Parathyroid adenoma (tissue), 2 donors: ENCODE data around the gene ZFP1.

Experiments used
- H2AFZ ChIP-seq: fragments of 300-600 bp; sonication (generic); one replicate; pipeline ENCODE4 v1.7.0; 2017; ENCODE audit warnings: antibody characterized with exemption, mild to moderate bottlenecking
- H3K27ac ChIP-seq: fragments of 300-600 bp; sonication (generic); one replicate; pipeline ENCODE4 v1.7.0; 2017
- H3K27me3 ChIP-seq: fragments of 300-600 bp; sonication (generic); one replicate; pipeline ENCODE4 v1.7.0; 2017; ENCODE audit warnings: low read length; ENCODE audit not compliant: control insufficient read depth, insufficient read depth
- H3K36me3 ChIP-seq: fragments of 300-600 bp; sonication (generic); one replicate; pipeline ENCODE4 v1.7.0; 2017; ENCODE audit warnings: low read length; ENCODE audit not compliant: control insufficient read depth, insufficient read depth
- H3K4me1 ChIP-seq: fragments of 300-600 bp; sonication (generic); one replicate; pipeline ENCODE4 v1.7.0; 2017; ENCODE audit warnings: control low read depth
- H3K4me2 ChIP-seq: fragments of 300-600 bp; sonication (generic); one replicate; pipeline ENCODE4 v1.7.0; 2017; ENCODE audit warnings: low read length
- H3K4me3 ChIP-seq: fragments of 300-600 bp; sonication (generic); one replicate; pipeline ENCODE4 v1.7.0; 2017; ENCODE audit warnings: low read depth, low read length
- H3K79me2 ChIP-seq: fragments of 300-600 bp; sonication (generic); one replicate; pipeline ENCODE4 v1.7.0; 2017; ENCODE audit warnings: control low read depth
- H3K9ac ChIP-seq: fragments of 300-600 bp; sonication (generic); one replicate; pipeline ENCODE4 v1.7.0; 2017; ENCODE audit warnings: mild to moderate bottlenecking
- H3K9me3 ChIP-seq: fragments of 300-600 bp; sonication (generic); one replicate; pipeline ENCODE4 v1.7.0; 2017; ENCODE audit warnings: low read length; ENCODE audit not compliant: control insufficient read depth
- CTCF ChIP-seq: fragments of 300-600 bp; sonication (generic); IDR thresholded peaks from one replicate; pipeline ENCODE4 v1.7.0; 2017; ENCODE audit warnings: antibody characterized with exemption, mild to moderate bottlenecking
- donor health status: primary hyperparathyroidism.

ZFP1 gene

DNA sequence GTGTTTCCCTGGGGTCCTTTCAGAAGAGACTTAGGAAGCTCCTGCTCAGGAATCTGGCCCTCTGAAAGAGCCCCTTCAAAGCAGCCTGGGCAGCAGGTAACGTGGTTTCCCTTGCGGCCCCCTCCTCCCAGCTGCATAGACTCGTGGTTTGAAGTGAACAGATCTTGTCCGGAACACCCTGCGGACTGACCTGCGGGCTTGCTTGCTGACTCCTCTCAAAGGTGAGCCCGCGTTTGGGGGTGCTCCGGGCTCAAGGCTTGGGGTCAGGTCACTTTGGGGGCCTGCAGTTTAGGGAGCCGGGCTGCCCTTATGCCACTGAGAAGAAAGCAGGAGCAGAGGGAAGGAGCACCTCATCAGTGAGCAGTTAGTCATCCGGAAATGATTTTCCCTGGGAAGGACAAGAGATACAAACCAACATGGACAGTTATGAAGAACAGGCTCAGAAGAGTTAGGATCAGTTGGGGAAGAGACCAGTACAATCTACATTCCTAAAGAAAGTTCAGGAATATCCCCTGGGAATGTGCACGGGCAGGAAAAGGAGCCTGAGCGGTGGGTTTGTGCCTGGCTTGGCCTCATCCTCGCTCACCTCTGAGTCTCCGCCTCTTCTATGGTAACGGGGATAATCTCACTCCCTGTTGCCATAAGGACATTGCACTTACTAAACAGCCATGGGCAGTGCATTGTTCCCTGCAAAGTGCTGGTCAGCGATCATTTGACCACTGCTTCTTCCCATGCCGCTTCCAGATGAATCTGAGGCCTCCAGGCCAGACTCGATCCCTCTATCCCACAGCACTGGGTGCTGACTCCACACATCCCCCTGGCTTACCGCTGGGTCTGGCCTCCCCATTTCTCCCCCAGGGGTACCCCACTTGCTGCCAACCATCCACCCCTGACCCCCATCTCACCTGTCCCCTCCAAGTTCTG, 41.7 kb upstream of the ZFP1 start:
- Histone ChIP-seq H2AFZ (no peak overlapping the region), H3K4me2 (peak overlapping the region; percentile 11), H3K4me1 (peaks cover 51% of the 10 kb centered on the region), H3K27ac (peak overlapping the region; percentile 98), H3K79me2 (peaks cover 18% of the 10 kb centered on the region), H3K9me3 (no peaks in the 10 kb centered on the region), H3K4me3 (no peak overlapping the region), H3K9ac (no peak overlapping the region), H3K27me3 (no peaks in the 10 kb centered on the region), H3K36me3 (no peaks in the 10 kb centered on the region)
- TF ChIP-seq CTCF = no peak

DNA sequence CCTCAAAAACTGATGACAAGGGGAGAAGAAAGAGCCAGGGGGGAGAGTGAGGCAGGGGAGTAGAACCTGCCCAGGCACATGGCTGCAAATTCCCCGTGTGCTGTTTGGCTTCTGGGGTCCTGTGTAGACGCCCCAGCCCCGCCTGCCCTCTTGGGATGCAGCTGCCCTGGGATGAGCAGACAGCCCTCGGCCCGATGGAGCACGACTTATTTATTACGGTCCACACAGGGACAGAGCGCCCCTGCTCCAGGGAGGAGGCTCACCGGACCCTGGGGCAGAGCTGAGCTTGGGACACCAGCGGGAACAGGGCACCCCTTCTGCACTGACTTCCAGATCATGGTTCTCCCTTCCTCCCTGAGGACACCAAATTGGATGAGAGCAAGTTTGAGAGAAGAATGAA, 40.8 kb upstream of the ZFP1 start:
- Histone ChIP-seq H3K4me3 (no peak overlapping the region), H3K27me3 (no peaks in the 10 kb centered on the region), H3K36me3 (no peaks in the 10 kb centered on the region), H2AFZ (no peak overlapping the region), H3K9me3 (no peaks in the 10 kb centered on the region), H3K27ac (peak overlapping the region; percentile 98), H3K9ac (no peak overlapping the region), H3K79me2 (peaks cover 13% of the 10 kb centered on the region), H3K4me1 (peaks cover 53% of the 10 kb centered on the region), H3K4me2 (no peak overlapping the region)
- TF ChIP-seq CTCF = no peak

- H3K4me3 ChIP-seq = peak overlapping the region; percentile 18
- peak overlapping the region; percentile 54 for H3K4me2 ChIP-seq
- H3K27me3 ChIP-seq = no peaks in the 10 kb centered on the region
- peaks cover 8% of the 10 kb centered on the region for H3K79me2 ChIP-seq
- H3K4me1 ChIP-seq = peaks cover 53% of the 10 kb centered on the region
- H2AFZ ChIP-seq = peak overlapping the region; percentile 60
- H3K9me3 ChIP-seq = no peaks in the 10 kb centered on the region
- H3K27ac ChIP-seq = peak overlapping the region; percentile 98
- no peak for TF ChIP-seq CTCF
- no peaks in the 10 kb centered on the region for H3K36me3 ChIP-seq
- H3K9ac ChIP-seq = no peak overlapping the region
These were observed 39.3 kb upstream of the ZFP1 start for GRCh38 chr16:75108792-75109731.

DNA sequence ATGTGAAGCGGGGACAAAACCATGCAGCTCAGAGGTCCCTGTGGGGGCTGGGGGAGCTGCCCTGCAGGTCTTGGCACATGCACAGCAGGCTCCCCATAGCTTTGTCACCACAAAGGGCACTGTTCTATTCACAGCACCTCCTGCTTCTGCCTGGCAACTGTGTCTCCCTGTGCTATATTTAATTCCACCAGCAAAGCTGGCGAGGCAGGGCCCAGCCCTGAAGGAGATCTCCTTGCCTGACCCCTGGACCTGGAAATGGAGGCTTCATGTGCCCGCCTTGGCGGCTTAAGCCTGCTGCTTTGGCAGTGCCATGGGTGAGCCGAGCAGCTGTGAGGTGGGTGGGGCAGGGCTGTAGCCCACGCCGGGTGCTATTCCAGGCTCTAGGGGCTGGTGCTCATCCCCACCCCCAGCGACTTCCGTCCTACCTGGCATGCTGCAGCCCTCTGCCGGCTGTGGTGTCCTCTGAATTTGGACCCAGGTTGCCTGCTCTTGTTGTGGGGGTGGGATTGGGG, 38.5 kb upstream of the ZFP1 start:
- H3K4me3 ChIP-seq = no peak overlapping the region
- H2AFZ ChIP-seq = peak overlapping the region; percentile 35
- no peak overlapping the region for H3K9ac ChIP-seq
- H3K79me2 ChIP-seq = peaks cover under 1% of the 10 kb centered on the region
- no peaks in the 10 kb centered on the region for H3K36me3 ChIP-seq
- peak overlapping the region; percentile 54 for H3K4me2 ChIP-seq
- peak overlapping the region; percentile 98 for H3K27ac ChIP-seq
- H3K27me3 ChIP-seq = no peaks in the 10 kb centered on the region
- no peaks in the 10 kb centered on the region for H3K9me3 ChIP-seq
- TF ChIP-seq CTCF = no peak
- peaks cover 53% of the 10 kb centered on the region for H3K4me1 ChIP-seq
